Measurements from ENCODE around the gene NPM1. TPM values are rescaled to one million over a fixed set of nuclear protein-coding genes. Genes with fewer than 3 reads are reported as not detected.

Gene NPM1
- total RNA-seq, 1 experiment from 2014 or later = 3,530 TPM

GRCh38 chr5:171387970-171388815 lies 544 bp downstream of the NPM1 start (continued):
- peak; percentile 83 for TF ChIP-seq FOXK1 (CRISPR knock-in tag; IDR thresholded peaks at IDR 0.05)
- no peak for TF ChIP-seq ZNF263 (CRISPR knock-in tag; IDR thresholded peaks at IDR 0.05; ENCODE audit: low read depth)
- no peak for TF ChIP-seq FOXJ3 (CRISPR knock-in tag; IDR thresholded peaks at IDR 0.05; ENCODE audit: borderline replicate concordance)
- TF ChIP-seq ZNF396 (CRISPR knock-in tag; IDR thresholded peaks at IDR 0.05; ENCODE audit: borderline replicate concordance) = no peak
- no peak; the same call in 1 of the 2 replicates for TF ChIP-seq ZNF281 (CRISPR knock-in tag; IDR thresholded peaks at IDR 0.05)
- peak; percentile 79; the same call in 1 of the 2 replicates for TF ChIP-seq KAT7 (CRISPR knock-in tag; IDR thresholded peaks at IDR 0.05; ENCODE audit: borderline replicate concordance)
- TF ChIP-seq HMGXB4 (CRISPR knock-in tag; IDR thresholded peaks at IDR 0.05) = no peak
- no peak for TF ChIP-seq JUN (CRISPR knock-in tag; IDR thresholded peaks at IDR 0.05)
- no peak for TF ChIP-seq E2F4 (CRISPR knock-in tag; IDR thresholded peaks at IDR 0.05; ENCODE audit: borderline replicate concordance, low read depth)
- TF ChIP-seq RELA (CRISPR knock-in tag; IDR thresholded peaks at IDR 0.05; ENCODE audit: borderline replicate concordance) = no peak
- 0 out of 2 replicates have a peak, but pooled peaks have one; percentile 32 for TF ChIP-seq E2F5 (CRISPR knock-in tag; IDR thresholded peaks at IDR 0.05)
- peak; percentile 82 for TF ChIP-seq NFATC4 (CRISPR knock-in tag; IDR thresholded peaks at IDR 0.05)
- TF ChIP-seq ZNF317 (CRISPR knock-in tag; IDR thresholded peaks at IDR 0.05; ENCODE audit: borderline replicate concordance, low read depth) = no peak
- TF ChIP-seq FOXP1 (CRISPR knock-in tag; IDR thresholded peaks at IDR 0.05; ENCODE audit: borderline replicate concordance) = peak; percentile 71; the same call in 1 of the 2 replicates
- TF ChIP-seq PREB (CRISPR knock-in tag; IDR thresholded peaks at IDR 0.05; ENCODE audit: borderline replicate concordance) = no peak
- no peak for TF ChIP-seq IRF1 (CRISPR knock-in tag; IDR thresholded peaks at IDR 0.05)
- no peak for TF ChIP-seq ZNF512 (CRISPR knock-in tag; IDR thresholded peaks at IDR 0.05; ENCODE audit: borderline replicate concordance)
- TF ChIP-seq SMAD3 (CRISPR knock-in tag; IDR thresholded peaks at IDR 0.05; ENCODE audit: borderline replicate concordance) = 0 out of 2 replicates have a peak, but pooled peaks have one; percentile 75
- peak; percentile 90 for TF ChIP-seq ZNF425 (CRISPR knock-in tag; conservative IDR thresholded peaks at IDR 0.05)
- peak; percentile 22; the same call in 1 of the 2 replicates for TF ChIP-seq FOXP4 (CRISPR knock-in tag; IDR thresholded peaks at IDR 0.05)
